ENCODE results near the gene ALDOA. TPM values are rescaled to one million over a fixed set of nuclear protein-coding genes. Genes with fewer than 3 reads are reported as not detected.
"Not testable (repeated sequence)": the region's sequence is repeated elsewhere in the genome, so short reads cannot be mapped to it uniquely, and the experiment has no call there.

ALDOA gene
- total RNA-seq (2012; rRNA removed): 1,251 and 1,685 TPM in 2 replicates

DNA sequence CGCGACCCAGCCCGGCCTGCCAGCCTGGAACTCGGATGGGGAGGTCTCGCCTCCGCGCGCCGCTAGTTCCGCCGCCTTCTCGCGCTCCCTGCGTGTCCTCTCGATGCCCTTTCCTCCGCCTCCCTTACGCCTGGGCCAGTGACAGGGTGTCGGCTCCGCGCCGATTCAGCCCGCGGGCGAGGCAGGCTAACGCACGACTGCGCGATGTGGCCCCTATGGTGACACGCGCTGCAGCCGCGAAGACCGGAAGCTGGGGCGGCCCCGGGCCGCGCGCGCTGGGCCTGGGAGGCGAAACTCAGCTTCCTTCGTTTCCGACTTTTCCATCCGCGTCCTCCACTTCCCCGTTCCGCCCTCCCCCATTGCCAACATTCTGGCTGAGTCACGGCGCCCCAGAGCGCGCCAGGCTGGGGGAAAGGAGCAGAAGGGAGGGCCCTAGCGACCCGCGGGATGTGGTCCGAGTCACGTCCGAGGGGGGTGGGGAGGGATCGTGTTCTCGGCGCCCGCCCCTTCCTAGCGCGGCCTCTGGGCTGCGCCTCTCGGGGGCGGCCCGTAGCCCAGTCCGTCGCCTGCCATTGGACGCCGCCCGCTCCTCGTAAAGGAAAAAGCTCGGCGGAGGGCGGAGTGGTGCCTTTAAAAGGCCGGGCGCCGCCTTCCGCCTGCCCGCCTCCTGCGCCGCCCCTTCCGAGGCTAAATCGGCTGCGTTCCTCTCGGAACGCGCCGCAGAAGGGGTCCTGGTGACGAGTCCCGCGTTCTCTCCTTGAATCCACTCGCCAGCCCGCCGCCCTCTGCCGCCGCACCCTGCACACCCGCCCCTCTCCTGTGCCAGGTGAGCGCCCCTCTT, at the start of gene ALDOA:
Gene ALDOA, plus strand, starts transcription at position 659 of the 841 bp plus-strand sequence. CDS start 1,138 bp downstream, outside the sequence.
- Histone ChIP-seq H3K9me3 (replicated peaks; ENCODE audit: low read length) (no peaks in the 10 kb centered on the region), H3K27me3 (ENCODE audit: control insufficient read depth, insufficient read depth, low read length) (no peaks in the 10 kb centered on the region), H3K4me2 (ENCODE audit: low read length) (peak within 1 kb of the TSS; percentile 99), H3K4me1 (ENCODE audit: control insufficient read depth, insufficient read depth, low read length) (peaks cover 48% of the 10 kb centered on the region), H3K4me3 (ENCODE audit: low read length) (peak within 1 kb of the TSS; percentile 93), H3K9ac (ENCODE audit: low read depth, low read length) (peak within 1 kb of the TSS; percentile 94), H3K36me3 (ENCODE audit: insufficient read depth, low read length) (peaks cover 45% of the 10 kb centered on the region)

DNA sequence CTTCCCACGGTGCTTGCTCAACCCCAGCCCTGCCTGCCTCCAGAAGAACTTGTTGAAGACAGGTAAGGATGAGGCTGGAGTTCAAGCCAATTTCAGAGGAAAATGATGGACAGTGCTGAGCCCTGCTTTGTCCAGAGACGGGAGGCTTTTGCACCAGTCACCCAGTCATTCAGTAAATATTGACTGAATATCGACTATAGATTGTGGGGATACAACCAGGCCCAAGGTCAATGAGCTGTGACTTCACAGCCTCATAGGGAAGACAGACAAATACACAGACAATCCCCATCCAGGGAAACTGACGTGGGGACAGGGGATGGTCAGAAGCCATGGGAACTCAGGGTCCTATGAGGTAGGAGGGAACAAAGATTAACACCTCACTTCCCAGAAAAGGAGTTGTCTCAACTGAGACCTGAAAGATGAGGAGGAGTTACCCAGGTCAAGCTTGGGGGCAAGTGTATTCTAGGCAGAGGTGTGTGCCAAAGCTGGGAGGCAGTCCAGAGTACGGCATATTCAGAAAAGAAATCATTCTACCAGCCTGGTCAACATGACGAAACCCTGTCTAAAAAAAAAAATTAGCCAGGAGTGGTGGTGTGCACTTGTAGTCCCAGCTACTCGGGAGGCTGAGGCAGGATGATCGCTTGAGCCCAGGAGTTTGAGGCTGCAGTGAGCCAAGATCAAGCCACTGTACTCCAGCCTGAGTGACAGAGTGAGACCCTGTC, 48.8 kb upstream of the ALDOA start:
- Histone ChIP-seq H3K9ac (ENCODE audit: low read depth, low read length) (no peak overlapping the region), H3K36me3 (ENCODE audit: insufficient read depth, low read length) (no peaks in the 10 kb centered on the region), H3K27me3 (ENCODE audit: control insufficient read depth, insufficient read depth, low read length) (peaks cover 21% of the 10 kb centered on the region), H3K4me1 (ENCODE audit: control insufficient read depth, insufficient read depth, low read length) (peaks cover 6% of the 10 kb centered on the region), H3K4me2 (ENCODE audit: low read length) (no peak overlapping the region), H3K4me3 (ENCODE audit: low read length) (no peak overlapping the region), H3K9me3 (replicated peaks; ENCODE audit: low read length) (no peaks in the 10 kb centered on the region)

DNA sequence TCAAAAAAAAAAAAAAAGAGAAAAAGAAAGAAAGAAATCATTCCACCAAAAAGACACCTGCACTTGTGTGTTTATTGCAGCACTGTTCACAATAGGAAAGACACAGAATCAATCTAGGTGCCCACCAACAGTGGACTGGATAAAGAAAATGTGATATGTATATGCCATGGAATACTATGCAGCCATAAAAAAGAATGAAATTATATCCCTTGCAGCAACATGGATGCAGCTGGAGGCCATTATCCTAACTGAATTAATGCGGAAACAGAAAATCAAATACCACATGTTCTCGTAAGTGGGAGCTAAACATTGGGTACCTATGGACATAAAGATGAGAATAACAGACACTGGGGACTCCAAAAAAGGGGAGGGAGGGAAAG, 48.3 kb upstream of the ALDOA start:
- peaks cover 16% of the 10 kb centered on the region for H3K27me3 ChIP-seq (ENCODE audit: control insufficient read depth, insufficient read depth, low read length)
- no peaks in the 10 kb centered on the region for H3K36me3 ChIP-seq (ENCODE audit: insufficient read depth, low read length)
- H3K9ac ChIP-seq (ENCODE audit: low read depth, low read length): no peak overlapping the region
- H3K4me2 ChIP-seq (ENCODE audit: low read length): no peak overlapping the region
- peaks cover 6% of the 10 kb centered on the region for H3K4me1 ChIP-seq (ENCODE audit: control insufficient read depth, insufficient read depth, low read length)
- no peak overlapping the region for H3K4me3 ChIP-seq (ENCODE audit: low read length)
- no peaks in the 10 kb centered on the region for H3K9me3 ChIP-seq (replicated peaks; ENCODE audit: low read length)

DNA sequence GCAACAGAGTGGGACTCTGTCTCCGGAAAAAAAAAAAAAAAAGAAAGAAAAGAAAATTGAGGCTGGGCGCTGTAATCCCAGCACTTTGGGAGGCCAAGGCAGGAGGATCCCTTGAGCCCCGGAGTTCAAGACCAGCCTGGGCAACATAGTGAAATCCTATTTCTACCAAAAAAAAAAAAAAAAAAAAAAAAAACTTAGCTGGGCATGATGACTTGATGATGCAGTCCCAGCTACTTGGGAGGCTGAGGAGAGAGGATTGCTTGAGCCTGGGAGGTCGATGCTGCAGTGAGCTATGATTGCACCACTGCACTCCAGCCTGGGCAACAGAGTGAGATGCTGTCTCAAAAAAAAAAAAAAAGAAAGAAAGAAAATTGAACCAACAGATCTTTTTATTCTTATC, 47.6 kb upstream of the ALDOA start:
- not testable (repeated sequence) for H3K4me3 ChIP-seq (ENCODE audit: low read length); H3K4me1 ChIP-seq (ENCODE audit: control insufficient read depth, insufficient read depth, low read length); H3K4me2 ChIP-seq (ENCODE audit: low read length); H3K9me3 ChIP-seq (replicated peaks; ENCODE audit: low read length); H3K36me3 ChIP-seq (ENCODE audit: insufficient read depth, low read length); H3K9ac ChIP-seq (ENCODE audit: low read depth, low read length)
- peaks cover 16% of the 10 kb centered on the region for H3K27me3 ChIP-seq (ENCODE audit: control insufficient read depth, insufficient read depth, low read length)

DNA sequence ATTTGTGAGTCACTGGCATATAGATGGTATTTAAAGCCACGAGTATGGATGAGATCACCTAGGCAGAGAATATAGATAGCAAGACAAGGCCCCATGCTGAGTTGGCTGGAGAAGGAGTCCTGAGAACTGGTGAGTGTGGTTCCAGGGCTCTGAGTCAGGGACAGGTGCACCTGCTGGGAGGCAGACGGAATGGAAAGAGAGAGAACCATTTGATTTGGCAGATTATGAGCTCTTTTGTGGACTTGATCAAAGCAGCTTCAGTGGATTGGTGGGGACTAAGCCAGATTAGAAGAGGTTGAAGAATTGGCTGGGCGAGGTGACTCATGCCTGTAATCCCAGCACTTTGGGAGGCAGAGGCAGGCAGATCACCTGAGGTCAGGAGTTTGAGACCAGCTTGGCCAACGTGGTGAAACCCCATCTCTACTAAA, 46.8 kb upstream of the ALDOA start:
- Histone ChIP-seq H3K4me3 (ENCODE audit: low read length) (no peak overlapping the region), H3K27me3 (ENCODE audit: control insufficient read depth, insufficient read depth, low read length) (peaks cover 23% of the 10 kb centered on the region), H3K9me3 (replicated peaks; ENCODE audit: low read length) (no peaks in the 10 kb centered on the region), H3K36me3 (ENCODE audit: insufficient read depth, low read length) (no peaks in the 10 kb centered on the region), H3K9ac (ENCODE audit: low read depth, low read length) (no peak overlapping the region), H3K4me1 (ENCODE audit: control insufficient read depth, insufficient read depth, low read length) (peaks cover 6% of the 10 kb centered on the region), H3K4me2 (ENCODE audit: low read length) (no peak overlapping the region)

DNA sequence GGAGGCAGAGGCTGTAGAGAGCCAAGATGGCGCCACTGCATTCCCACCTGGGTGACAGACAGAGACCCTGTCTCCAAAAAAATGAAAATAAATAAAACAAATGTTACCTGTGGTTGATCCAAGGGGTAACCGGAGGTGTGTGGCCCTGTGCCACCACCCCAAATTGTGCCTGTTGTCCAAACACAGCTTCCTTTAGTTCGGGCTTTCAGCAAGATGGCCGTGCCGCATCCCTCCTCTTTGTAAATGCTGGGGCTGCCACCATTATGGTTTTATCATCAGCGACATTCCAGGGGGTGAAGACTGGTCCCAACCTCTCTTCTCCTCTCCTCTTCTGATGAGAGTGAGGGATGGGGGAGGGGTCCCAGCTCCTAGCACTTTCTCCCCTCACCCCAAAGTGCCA, 42.7 kb upstream of the ALDOA start, which contains the start of gene C16orf92:
Gene C16orf92, plus strand, starts transcription at position 312 of the 400 bp plus-strand sequence. CDS start 143 bp downstream, outside the sequence.
- Histone ChIP-seq H3K4me1 (ENCODE audit: control insufficient read depth, insufficient read depth, low read length) (peaks cover 6% of the 10 kb centered on the region), H3K36me3 (ENCODE audit: insufficient read depth, low read length) (no peaks in the 10 kb centered on the region), H3K9me3 (replicated peaks; ENCODE audit: low read length) (no peaks in the 10 kb centered on the region), H3K4me3 (ENCODE audit: low read length) (no peak within 1 kb of the TSS), H3K9ac (ENCODE audit: low read depth, low read length) (no peak within 1 kb of the TSS), H3K27me3 (ENCODE audit: control insufficient read depth, insufficient read depth, low read length) (peaks cover 41% of the 10 kb centered on the region), H3K4me2 (ENCODE audit: low read length) (no peak within 1 kb of the TSS)

DNA sequence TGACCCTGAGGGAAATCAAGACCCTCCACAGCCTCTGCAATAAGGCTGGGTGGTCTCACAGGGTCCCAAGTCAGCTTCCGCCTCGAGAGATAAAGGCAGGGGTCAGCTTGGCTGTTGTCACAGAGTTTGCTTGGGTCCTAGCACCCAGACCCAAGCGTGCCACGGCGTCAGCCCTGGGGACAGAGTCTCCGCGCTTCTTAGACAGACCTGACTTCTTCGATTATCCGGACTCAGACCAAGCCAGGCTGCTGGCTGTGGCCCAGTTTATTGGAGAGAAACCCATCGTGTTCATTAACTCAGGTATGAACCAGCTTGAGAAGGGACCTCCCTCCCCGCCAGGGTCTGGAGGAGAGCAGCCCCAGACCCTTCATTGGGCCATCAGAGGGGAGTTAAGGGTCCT, 42.0 kb upstream of the ALDOA start:
- Histone ChIP-seq H3K9me3 (replicated peaks; ENCODE audit: low read length) (no peaks in the 10 kb centered on the region), H3K27me3 (ENCODE audit: control insufficient read depth, insufficient read depth, low read length) (peaks cover 48% of the 10 kb centered on the region), H3K36me3 (ENCODE audit: insufficient read depth, low read length) (no peaks in the 10 kb centered on the region), H3K4me3 (ENCODE audit: low read length) (no peak overlapping the region), H3K4me1 (ENCODE audit: control insufficient read depth, insufficient read depth, low read length) (peaks cover 6% of the 10 kb centered on the region), H3K9ac (ENCODE audit: low read depth, low read length) (no peak overlapping the region), H3K4me2 (ENCODE audit: low read length) (no peak overlapping the region)

DNA sequence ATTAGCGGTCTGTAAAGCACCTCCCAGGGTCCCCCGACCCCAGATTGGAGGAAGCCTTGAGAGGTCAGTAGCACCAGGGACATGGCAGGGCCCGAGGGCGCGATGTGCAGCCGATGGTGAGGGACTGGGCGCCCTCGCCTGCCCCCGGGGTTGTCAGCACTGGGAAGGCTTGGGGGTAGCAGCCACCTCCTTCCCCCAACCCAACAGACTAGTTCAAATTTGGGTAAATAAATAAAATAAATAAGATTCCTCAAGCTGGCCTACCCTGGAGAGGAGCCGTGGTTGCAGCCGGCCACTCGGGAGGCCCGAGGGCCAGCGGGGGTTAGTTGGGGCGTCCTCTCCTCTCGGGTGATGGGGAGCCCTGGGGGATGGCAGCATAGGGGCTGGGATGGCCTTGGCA, 41.1 kb upstream of the ALDOA start:
- Histone ChIP-seq H3K4me1 (ENCODE audit: control insufficient read depth, insufficient read depth, low read length) (peaks cover 6% of the 10 kb centered on the region), H3K4me2 (ENCODE audit: low read length) (no peak overlapping the region), H3K4me3 (ENCODE audit: low read length) (no peak overlapping the region), H3K27me3 (ENCODE audit: control insufficient read depth, insufficient read depth, low read length) (peaks cover 53% of the 10 kb centered on the region), H3K36me3 (ENCODE audit: insufficient read depth, low read length) (no peaks in the 10 kb centered on the region), H3K9ac (ENCODE audit: low read depth, low read length) (no peak overlapping the region), H3K9me3 (replicated peaks; ENCODE audit: low read length) (no peaks in the 10 kb centered on the region)

DNA sequence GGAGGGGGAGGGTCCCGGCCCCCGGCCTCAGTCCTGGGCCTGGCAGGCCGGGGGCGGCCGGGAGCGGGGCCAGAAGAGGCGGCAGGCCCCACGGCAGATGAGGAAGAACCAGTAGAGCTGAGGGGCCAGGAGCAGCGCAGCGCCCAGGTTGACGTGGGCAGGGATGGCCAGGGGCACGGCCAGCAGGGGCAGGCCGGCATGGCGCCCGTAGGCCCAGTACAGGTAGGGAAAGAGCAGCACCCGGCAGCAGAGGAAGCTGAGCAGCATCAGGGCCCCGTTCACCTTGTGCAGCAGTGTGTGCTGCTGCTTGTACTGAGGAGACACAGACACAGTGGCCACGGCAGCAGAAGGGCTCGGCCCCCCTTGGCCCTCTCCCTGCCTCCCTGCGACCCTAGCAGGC, 40.4 kb upstream of the ALDOA start:
- peaks cover 6% of the 10 kb centered on the region for H3K4me1 ChIP-seq (ENCODE audit: control insufficient read depth, insufficient read depth, low read length)
- H3K36me3 ChIP-seq (ENCODE audit: insufficient read depth, low read length): no peaks in the 10 kb centered on the region
- no peak overlapping the region for H3K9ac ChIP-seq (ENCODE audit: low read depth, low read length)
- H3K9me3 ChIP-seq (replicated peaks; ENCODE audit: low read length): no peaks in the 10 kb centered on the region
- no peak overlapping the region for H3K4me2 ChIP-seq (ENCODE audit: low read length)
- peaks cover 57% of the 10 kb centered on the region for H3K27me3 ChIP-seq (ENCODE audit: control insufficient read depth, insufficient read depth, low read length)
- H3K4me3 ChIP-seq (ENCODE audit: low read length): no peak overlapping the region

DNA sequence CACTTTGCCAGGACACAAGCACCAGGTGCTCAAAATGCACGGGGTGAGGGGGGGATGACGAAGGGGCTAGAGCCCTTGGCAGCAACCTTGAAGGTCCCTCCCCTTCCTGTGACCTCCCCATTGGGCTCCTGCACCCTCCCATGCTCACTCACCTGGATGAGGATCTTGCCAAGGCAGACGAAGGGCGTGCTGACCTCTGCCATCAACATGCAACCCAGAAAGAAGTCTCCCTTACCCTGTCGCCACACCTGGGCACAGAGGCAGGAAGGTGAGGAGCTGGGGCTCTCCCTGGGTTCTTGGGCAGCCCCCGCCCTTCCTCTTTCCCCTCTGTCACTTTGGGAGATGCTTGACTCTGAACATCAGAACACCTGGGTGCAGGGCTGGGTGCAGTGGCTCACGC, 40.0 kb upstream of the ALDOA start:
- Histone ChIP-seq H3K9ac (ENCODE audit: low read depth, low read length) (no peak overlapping the region), H3K4me3 (ENCODE audit: low read length) (no peak overlapping the region), H3K36me3 (ENCODE audit: insufficient read depth, low read length) (no peaks in the 10 kb centered on the region), H3K9me3 (replicated peaks; ENCODE audit: low read length) (no peaks in the 10 kb centered on the region), H3K4me2 (ENCODE audit: low read length) (no peak overlapping the region), H3K27me3 (ENCODE audit: control insufficient read depth, insufficient read depth, low read length) (peaks cover 60% of the 10 kb centered on the region), H3K4me1 (ENCODE audit: control insufficient read depth, insufficient read depth, low read length) (peaks cover 6% of the 10 kb centered on the region)

DNA sequence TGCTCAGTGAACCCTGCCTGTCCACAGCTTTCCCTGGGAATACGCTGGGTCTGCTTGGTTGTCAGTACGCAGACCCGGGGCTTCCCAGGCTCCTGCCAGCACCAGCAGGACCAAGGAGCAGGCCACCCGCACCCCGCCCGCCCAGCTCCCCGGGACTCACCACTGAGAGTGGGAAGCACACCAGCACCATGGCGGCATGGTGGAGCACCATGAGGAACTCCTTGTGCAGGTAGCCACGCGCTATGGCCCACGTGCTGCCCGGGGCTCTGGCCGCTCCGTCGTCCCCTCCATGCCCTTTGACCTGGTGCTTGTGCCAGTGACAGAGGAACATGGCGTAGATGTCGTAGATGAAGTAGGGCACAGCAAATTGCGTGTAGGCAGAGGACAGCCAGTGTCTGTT, 39.1 kb upstream of the ALDOA start:
- Histone ChIP-seq H3K4me3 (ENCODE audit: low read length) (no peak overlapping the region), H3K36me3 (ENCODE audit: insufficient read depth, low read length) (no peaks in the 10 kb centered on the region), H3K9ac (ENCODE audit: low read depth, low read length) (no peak overlapping the region), H3K4me2 (ENCODE audit: low read length) (no peak overlapping the region), H3K27me3 (ENCODE audit: control insufficient read depth, insufficient read depth, low read length) (peaks cover 60% of the 10 kb centered on the region), H3K4me1 (ENCODE audit: control insufficient read depth, insufficient read depth, low read length) (no peaks in the 10 kb centered on the region), H3K9me3 (replicated peaks; ENCODE audit: low read length) (no peaks in the 10 kb centered on the region)

Measured in skeletal muscle satellite cell (primary cell).